ENCODE results near the gene COX4I1.

DNA sequence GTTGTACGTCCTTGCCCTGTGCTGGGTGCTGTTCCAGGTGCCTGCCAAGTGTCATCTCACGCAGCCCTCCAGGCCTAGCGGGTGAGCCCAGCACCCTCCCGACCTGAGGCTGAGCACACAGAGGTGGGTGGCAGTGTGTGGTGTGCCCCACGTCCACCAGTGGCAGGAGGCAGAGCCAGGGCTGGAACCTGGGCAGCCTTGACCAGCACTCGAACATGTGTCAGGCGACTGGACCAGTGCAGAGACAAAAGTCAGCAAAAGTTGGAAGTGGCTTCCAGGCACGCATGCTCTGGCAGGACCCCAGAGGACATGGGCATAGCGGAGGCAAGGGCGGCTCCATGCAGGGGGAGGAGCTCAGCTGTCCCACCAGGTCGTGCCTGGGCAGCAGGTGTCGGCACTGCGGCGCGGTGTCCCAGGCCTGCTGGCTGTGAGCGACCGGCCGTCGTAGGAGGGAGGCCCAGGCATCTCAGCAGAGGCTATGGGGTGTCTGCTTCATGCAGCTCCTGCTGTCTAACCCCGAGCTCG lies 35.8 kb downstream of the COX4I1 start:
- TF ChIP-seq NFIC (IDR thresholded peaks at IDR 0.05; ENCODE audit: low read depth, low read length) (no peak), SPI1 (IDR thresholded peaks at IDR 0.05; ENCODE audit: borderline replicate concordance, insufficient read depth, low read depth, low read length) (no peak), POLR2A (IDR thresholded peaks at IDR 0.05; ENCODE audit: low read depth, low read length) (no peak), SUPT20H (IDR thresholded peaks at IDR 0.05; ENCODE audit: borderline replicate concordance, control insufficient read depth, low read depth, low read length) (no peak), CBX5 (IDR thresholded peaks at IDR 0.05; ENCODE audit: low read depth) (no peak), POLR2AphosphoS5 (IDR thresholded peaks at IDR 0.05; ENCODE audit: low read length) (no peak), SIN3A (IDR thresholded peaks at IDR 0.05; ENCODE audit: low read depth, low read length) (no peak), EP300 (IDR thresholded peaks at IDR 0.05; ENCODE audit: borderline replicate concordance in 1 of 2, control insufficient read depth in 1 of 2, low read depth in 2 of 2, low read length in 2 of 2) (no peak), GATAD2B (conservative IDR thresholded peaks at IDR 0.05; ENCODE audit: low read depth) (no peak), IKZF2 (IDR thresholded peaks at IDR 0.05) (no peak), RAD51 (IDR thresholded peaks at IDR 0.05) (no peak)
- TF ChIP-seq, protein P1, sequence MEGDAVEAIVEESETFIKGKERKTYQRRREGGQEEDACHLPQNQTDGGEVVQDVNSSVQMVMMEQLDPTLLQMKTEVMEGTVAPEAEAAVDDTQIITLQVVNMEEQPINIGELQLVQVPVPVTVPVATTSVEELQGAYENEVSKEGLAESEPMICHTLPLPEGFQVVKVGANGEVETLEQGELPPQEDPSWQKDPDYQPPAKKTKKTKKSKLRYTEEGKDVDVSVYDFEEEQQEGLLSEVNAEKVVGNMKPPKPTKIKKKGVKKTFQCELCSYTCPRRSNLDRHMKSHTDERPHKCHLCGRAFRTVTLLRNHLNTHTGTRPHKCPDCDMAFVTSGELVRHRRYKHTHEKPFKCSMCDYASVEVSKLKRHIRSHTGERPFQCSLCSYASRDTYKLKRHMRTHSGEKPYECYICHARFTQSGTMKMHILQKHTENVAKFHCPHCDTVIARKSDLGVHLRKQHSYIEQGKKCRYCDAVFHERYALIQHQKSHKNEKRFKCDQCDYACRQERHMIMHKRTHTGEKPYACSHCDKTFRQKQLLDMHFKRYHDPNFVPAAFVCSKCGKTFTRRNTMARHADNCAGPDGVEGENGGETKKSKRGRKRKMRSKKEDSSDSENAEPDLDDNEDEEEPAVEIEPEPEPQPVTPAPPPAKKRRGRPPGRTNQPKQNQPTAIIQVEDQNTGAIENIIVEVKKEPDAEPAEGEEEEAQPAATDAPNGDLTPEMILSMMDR (IDR thresholded peaks at IDR 0.05 in 2 of 3, conservative IDR thresholded peaks at IDR 0.05 in 1 of 3; ENCODE audit: control insufficient read depth in 2 of 3, extremely low read depth in 1 of 3, insufficient read depth in 1 of 3, low read depth in 3 of 3, low read length in 3 of 3): no peak

All from GM12878 (cell line).